Sciatic nerve (tissue), 2 donors: ENCODE measurements around the gene MAML2. TPM values are rescaled to one million over a fixed set of nuclear protein-coding genes. Genes with fewer than 3 reads are reported as not detected.
"Not testable (repeated sequence)": the region's sequence is repeated elsewhere in the genome, so short reads cannot be mapped to it uniquely, and the experiment has no call there.

ENCODE experiments used
- ATAC-seq: fragments of 200-7000 bp; cut with Tn5 transposase; one replicate; pipeline ENCODE4 v1.9.1; 2020; ENCODE audit warnings: mild to moderate bottlenecking, moderate library complexity
- DNase-seq: peaks from one replicate; pipeline ENCODE4 v3.0.0-alpha.2; 2020; ENCODE audit warnings: low spot score
- intact Hi-C: fragments of 100-400 bp; cut with DNase I; formaldehyde crosslinking; loops from one replicate; pipeline ENCODE4 v1.14.2; 2022
- total RNA-seq: library from RNA; stranded (reverse); fragmentation: NEBNext Ultra II Directional; extraction: Animal tissue kit (Norgen Biotek cat#: 25700); gene quantifications from one replicate; pipeline ENCODE4 v1.2.1, GENCODE V29; 2021
- donor health status: DM: no; HTN: no; CAD: no.
- donor health status: DM: no; HTN: no; CAD: no.

Gene MAML2
- total RNA-seq, 1 donor from 2014 or later = 30.4 TPM

DNA sequence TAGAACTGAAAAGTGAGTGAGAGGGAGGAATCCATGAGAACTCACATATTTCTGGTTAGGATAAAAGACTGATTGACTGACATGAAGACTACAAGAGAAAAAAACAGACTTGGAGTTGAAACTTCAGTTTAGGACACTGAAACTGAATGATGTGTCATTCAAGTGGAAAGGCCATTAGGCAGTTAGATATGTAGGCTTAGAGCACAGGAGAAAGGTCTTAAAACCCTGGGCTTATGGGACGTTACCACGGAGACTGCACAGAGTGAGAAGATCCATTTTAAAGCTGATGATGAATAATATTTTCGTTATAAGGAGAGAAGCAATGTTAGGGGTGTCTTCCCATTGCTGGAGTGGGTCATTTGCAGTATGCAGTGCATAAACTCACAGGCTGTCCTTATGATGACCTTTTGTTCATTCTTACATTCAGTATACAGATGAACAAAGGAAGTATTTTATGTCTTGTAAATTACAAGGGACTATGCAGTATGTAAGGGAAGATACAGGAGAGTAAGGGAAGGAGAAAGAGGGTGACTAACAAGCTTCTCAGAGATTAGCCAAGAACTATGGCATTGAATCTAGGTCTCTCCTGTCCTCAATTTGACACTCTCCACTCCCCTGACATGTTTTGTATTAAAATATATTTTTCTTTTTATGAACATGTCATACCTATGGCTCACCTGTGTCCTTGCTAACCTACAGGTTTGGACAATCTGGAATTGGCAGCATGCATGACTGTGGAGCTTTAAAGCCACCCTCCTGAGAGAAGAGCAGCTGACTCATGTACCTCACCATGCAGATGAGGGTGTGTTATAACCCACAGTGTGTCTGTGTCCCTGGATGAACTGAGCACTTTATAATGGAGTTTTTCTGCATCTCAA, 63.7 kb downstream of the MAML2 start:
- peak; percentile 24 for ATAC-seq
- intact Hi-C loops = no loop called here
- DNase-seq = no peak

GRCh38 chr11:96278039-96278897, 64.7 kb downstream of the MAML2 start:
- intact Hi-C loops = no loop called here
- peak; percentile 59 for ATAC-seq
- DNase-seq = no peak

GRCh38 chr11:96277696-96278038, 65.3 kb downstream of the MAML2 start:
- DNase-seq (no peak), ATAC-seq (no peak)
- intact Hi-C loops = no loop called here

GRCh38 chr11:96276836-96277235, 66.2 kb downstream of the MAML2 start:
- no peak for DNase-seq
- intact Hi-C loops = no loop called here
- ATAC-seq = no peak

DNA sequence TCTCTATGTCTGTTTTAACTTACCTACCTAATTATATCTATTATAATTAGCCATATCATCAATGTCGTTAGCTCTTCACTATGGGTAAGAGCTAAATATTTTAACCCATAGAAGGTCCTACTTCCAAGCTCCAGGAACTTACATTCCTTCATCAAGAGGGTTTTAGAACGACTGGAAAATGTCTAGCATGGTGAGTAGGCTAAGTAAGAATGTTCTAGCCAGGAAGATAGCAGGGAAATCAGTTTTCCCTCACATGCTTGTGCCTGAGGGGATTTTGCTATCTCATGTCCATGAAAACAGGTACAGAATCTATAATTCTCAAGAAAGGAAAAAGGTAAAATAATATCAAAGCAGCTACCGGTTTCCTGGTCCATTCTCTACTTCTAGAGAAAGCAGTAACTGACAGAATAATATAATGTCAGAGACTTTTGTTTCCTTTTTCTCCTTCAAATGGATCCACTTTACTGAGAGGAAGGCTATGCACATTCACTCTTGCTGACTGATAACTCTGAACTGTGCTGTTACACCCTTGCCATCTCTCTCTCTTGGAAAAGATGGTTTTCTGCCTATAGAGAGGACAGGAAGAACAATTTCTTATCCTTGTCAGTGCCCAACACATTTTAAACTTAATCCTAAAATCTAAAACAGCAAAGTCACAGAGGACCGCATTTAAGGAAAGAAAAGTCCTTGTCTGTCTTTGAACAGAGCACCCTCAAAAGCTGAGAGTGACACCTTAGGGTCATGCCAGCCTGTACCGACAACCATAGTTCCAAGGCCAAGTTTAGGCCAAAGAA, 67.0 kb downstream of the MAML2 start:
- DNase-seq (no peak), ATAC-seq (no peak)
- intact Hi-C loops = no loop called here

- DNase-seq (no peak), ATAC-seq (no peak)
- intact Hi-C loops = no loop called here
Measured at GRCh38 chr11:96273507-96273906, 69.5 kb downstream of the MAML2 start.

DNA sequence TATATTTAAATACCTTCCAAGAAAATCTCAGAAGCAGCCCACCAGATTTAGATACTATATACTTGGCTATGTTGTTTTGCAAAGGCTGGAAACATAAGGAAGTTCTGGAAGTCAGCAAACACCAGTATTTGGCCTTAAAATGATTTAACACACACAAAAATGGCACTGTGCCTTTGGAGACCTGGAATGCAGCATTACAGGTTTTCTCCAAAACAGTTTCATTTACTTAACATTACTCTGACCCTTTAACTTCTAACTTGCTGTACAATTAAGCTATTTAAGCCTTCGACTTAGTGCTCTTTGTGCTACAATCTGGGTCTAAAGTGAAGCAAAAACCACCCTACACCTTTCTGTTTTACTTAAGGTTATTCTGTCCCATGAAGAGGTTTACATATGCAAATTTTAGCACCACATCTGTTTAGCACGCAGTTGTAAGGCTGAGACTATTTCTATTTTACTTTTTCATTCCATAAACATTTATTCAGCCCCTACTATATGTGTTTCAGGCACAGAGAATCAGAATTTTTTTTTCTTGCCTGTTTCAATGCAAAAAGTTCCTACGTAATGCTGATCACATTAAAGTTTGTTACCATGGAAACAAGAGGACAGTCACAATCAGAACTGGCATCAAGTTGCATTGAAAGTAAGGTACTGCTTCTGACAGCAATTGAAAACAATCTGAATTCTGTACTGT, 70.3 kb downstream of the MAML2 start:
- DNase-seq (no peak), ATAC-seq (no peak)
- intact Hi-C loops = no loop called here

DNA sequence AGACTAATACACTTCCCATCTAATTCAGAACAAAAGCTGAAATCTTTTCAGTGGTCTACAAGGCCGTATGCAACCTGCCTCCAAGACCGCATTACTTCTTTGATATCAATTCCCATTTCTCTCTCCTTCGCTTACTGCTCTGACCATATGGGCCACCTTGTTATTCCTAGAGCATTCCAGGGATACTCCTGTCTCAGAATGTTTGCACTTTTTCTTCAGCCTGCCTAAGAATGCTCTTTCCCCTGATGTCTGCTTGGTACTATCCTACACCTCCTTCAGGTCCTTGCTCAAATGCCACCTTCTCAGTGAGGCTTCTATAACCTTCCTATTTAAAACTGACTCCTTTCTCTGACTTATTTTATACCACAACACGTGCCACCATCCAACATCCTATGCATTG, 71.2 kb downstream of the MAML2 start:
- DNase-seq (no peak), ATAC-seq (no peak)
- intact Hi-C loops = no loop called here

- DNase-seq, ATAC-seq, intact Hi-C loops: not testable (repeated sequence)
Measured at GRCh38 chr11:96271352-96271751, 71.6 kb downstream of the MAML2 start.

DNA sequence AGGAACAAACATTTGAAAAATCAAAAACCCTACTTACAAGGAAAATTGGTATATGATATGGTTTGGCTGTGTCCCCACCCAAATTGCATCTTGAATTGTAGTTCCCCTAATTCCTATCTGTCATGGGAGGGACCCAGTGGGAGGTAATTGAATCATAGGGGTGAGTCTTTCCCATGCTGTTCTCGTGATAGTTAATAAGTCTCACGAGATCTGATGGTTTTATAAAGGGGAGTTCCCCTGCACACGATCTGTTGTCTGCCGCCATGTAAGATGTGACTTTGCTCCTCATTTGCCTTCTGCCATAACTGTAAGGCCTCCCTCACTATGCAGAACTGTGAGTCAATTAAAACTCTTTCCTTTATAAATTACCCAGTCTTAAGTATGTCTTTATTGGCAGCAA, 74.5 kb downstream of the MAML2 start:
- DNase-seq, intact Hi-C loops, ATAC-seq: not testable (repeated sequence)

- ATAC-seq = no peak
- DNase-seq = no peak
- intact Hi-C loops = no loop called here
Measured at GRCh38 chr11:96267496-96268032, 75.4 kb downstream of the MAML2 start.

GRCh38 chr11:96267001-96267495, 75.9 kb downstream of the MAML2 start:
- DNase-seq (no peak), ATAC-seq (no peak)
- intact Hi-C loops = no loop called here

DNA sequence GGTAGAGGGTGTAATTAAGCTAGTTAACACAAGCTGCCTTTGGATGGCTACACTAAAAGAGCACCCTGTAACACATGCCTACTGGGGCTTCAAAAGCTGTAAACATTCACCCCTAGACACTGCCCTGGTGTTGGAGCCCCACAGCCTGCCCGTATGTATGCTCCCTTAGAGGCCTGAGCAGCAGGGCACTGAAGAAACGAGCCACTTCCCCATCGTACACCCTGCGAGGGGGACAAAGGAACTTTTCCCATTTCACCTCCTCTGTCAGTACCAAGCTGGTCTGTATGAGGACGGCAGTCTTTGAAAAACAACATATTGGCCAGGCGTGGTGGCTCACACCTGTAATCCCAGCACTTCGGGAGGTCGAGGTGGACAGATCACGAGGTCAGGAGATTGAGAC, 77.0 kb downstream of the MAML2 start:
- DNase-seq (no peak), ATAC-seq (no peak)
- intact Hi-C loops = no loop called here

- ATAC-seq = peak; percentile 24
- intact Hi-C loops = no loop called here
- DNase-seq = no peak
Measured at GRCh38 chr11:96265220-96265737, 77.7 kb downstream of the MAML2 start.

- intact Hi-C loops = no loop called here
- ATAC-seq (no peak), DNase-seq (no peak)
Measured at GRCh38 chr11:96264364-96264763, 78.6 kb downstream of the MAML2 start.

GRCh38 chr11:96263238-96263763, 79.7 kb downstream of the MAML2 start:
- ATAC-seq = peak; percentile 78
- no peak for DNase-seq
- intact Hi-C loops = no loop called here

- DNase-seq = no peak
- no peak for ATAC-seq
- intact Hi-C loops = no loop called here
Measured at GRCh38 chr11:96260532-96260931, 82.5 kb downstream of the MAML2 start.

DNA sequence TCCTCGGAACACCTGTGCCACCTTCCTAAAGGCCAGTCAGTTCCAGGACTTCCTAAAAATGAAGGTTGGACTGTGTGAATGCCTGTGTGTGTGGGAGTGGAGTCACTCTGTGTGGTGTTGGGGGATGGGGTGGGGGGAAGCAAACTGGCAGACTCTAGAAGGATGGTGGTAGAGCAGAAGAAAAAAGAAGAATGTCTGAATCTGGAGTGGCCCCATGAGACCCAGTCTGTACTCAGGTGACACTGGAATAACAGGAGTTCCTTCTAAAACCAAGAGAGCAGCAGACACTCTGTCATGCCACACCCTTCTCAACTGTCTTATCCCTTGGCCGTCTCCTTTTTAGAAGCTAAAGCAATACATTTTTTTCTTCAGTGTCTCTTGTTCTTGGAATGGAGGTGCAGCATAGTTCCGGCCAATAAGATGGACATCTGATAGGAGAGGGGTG, 82.9 kb downstream of the MAML2 start:
- ATAC-seq = no peak
- DNase-seq = no peak
- intact Hi-C loops = no loop called here
